Activated T-helper 9 cell treated with anti-CD3 and anti-CD28 coated beads, Interleukin-2, amount 50 U/mL, for 16 hours (primary cell): Measurements from ENCODE around the gene HEATR5B.
"Not testable (repeated sequence)": the region's sequence is repeated elsewhere in the genome, so short reads cannot be mapped to it uniquely, and the experiment has no call there.

ENCODE experiments used
- DNase-seq: peaks from one replicate; pipeline ENCODE4 v3.0.0-alpha.2; 2020; ENCODE audit warnings: low read depth

Gene HEATR5B

GRCh38 chr2:36936526-36936925 lies 147.6 kb downstream of the HEATR5B start:
- not testable (repeated sequence) for DNase-seq

- DNase-seq: not testable (repeated sequence)
Measured at GRCh38 chr2:36931688-36932087, 152.5 kb downstream of the HEATR5B start.
